IPS-15b (cell line): ENCODE measurements around the gene FAM227B.
"Not testable (repeated sequence)": the region's sequence is repeated elsewhere in the genome, so short reads cannot be mapped to it uniquely, and the experiment has no call there.

Experiments
- H3K27me3 ChIP-seq: one replicate; pipeline ENCODE4 v1.6.1; 2013; ENCODE audit warnings: low read length; ENCODE audit not compliant: control insufficient read depth, insufficient read depth
- H3K36me3 ChIP-seq: one replicate; pipeline ENCODE4 v1.6.1; 2013; ENCODE audit warnings: low read length; ENCODE audit not compliant: control insufficient read depth, insufficient read depth
- H3K4me1 ChIP-seq: one replicate; pipeline ENCODE4 v1.6.1; 2013; ENCODE audit warnings: mild to moderate bottlenecking, low read length; ENCODE audit not compliant: control insufficient read depth, insufficient read depth
- H3K4me3 ChIP-seq: one replicate; pipeline ENCODE4 v1.5.1; 2013; ENCODE audit warnings: low read depth, low read length
- H3K9ac ChIP-seq: one replicate; pipeline ENCODE4 v1.6.1; 2013; ENCODE audit warnings: low read depth, mild to moderate bottlenecking, low read length
- H3K9me3 ChIP-seq: one replicate; pipeline ENCODE4 v1.6.1; 2013; ENCODE audit warnings: mild to moderate bottlenecking, low read length; ENCODE audit not compliant: control insufficient read depth, insufficient read depth

Gene FAM227B

DNA sequence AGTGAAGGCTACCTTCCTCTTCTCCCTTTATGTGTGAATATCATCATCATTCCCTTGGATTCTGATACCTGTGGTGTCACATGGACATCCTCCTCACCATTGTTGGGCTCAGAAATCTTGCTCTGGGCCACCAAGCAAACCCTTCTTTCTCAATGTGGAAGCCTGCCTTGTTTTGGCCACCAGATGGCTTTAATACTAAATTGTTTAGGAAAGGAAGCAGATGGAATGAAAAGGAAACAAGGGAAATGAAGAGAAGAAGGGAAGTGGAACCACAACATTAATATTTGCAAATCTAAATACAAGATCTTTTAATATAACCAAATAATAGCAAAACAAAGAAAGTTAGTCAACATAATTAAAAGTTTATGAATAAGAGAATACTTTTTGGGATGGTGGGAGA is 14.0 kb downstream of the FAM227B start:
- Histone ChIP-seq H3K9ac (no peak overlapping the region), H3K4me3 (no peak overlapping the region), H3K9me3 (no peaks in the 10 kb centered on the region), H3K4me1 (peaks cover 3% of the 10 kb centered on the region), H3K36me3 (no peaks in the 10 kb centered on the region), H3K27me3 (no peaks in the 10 kb centered on the region)

DNA sequence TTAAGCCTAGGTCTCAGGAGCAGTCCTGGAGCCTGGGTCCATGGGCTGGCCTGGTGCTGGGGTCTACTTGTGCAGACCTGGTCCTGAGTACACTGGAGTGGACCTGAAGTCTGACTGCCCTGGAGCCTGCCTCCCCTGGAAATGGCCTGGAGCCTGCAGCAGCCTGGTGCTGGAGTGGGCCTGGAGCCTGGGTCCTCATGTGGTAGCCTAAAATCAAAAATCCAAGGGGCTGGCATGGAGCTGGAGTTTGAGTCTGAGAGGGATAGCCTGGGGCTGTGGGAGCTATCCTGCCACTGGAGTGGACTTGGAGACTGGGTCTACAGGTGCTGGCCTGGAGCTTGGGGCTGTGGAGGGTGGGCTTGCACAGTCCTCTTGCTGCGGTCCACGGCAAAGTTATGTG is 15.0 kb downstream of the FAM227B start:
- Histone ChIP-seq H3K4me1 (peaks cover 1% of the 10 kb centered on the region), H3K9me3 (no peaks in the 10 kb centered on the region), H3K36me3 (no peaks in the 10 kb centered on the region), H3K4me3 (no peak overlapping the region), H3K27me3 (no peaks in the 10 kb centered on the region), H3K9ac (no peak overlapping the region)

DNA sequence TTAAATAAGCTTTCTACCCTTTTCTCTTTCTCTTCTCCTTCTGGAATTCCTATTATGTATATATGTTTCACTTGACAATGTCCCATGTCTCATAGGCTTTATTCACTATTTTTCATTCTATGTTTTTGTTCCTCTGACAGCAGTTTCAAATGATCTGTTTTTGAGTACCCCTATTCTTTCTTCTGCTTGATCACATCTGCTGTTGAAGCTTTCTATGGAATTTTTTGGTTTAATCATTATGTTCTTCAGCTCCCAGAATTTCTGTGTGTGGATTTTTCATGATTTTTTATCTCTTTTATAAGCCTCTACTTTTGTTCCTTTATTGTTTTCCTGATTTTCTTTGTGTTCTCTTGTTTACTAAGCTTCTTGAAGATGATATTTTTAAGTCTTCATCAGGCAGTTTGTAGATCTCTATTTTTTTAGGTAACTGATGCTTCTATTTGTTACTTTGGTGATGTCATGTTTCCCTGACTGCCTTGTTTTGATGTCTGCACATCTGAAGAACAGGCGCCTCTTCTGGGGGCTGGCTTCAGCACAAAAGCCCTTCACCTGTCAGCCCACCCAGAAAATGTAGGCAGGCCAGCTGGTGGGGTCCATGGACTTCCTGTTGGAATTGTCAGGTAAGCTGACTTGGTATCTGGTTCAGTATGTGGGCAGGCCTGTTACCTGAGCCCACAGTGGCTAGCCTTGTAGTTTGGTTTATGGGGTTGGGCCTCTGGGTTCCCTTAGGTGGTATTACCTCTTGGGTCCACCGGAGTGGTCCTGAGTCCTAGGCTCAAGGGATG is 15.8 kb downstream of the FAM227B start:
- Histone ChIP-seq H3K4me3 (no peak overlapping the region), H3K27me3 (no peaks in the 10 kb centered on the region), H3K4me1 (no peaks in the 10 kb centered on the region), H3K9ac (no peak overlapping the region), H3K36me3 (no peaks in the 10 kb centered on the region), H3K9me3 (no peaks in the 10 kb centered on the region)

DNA sequence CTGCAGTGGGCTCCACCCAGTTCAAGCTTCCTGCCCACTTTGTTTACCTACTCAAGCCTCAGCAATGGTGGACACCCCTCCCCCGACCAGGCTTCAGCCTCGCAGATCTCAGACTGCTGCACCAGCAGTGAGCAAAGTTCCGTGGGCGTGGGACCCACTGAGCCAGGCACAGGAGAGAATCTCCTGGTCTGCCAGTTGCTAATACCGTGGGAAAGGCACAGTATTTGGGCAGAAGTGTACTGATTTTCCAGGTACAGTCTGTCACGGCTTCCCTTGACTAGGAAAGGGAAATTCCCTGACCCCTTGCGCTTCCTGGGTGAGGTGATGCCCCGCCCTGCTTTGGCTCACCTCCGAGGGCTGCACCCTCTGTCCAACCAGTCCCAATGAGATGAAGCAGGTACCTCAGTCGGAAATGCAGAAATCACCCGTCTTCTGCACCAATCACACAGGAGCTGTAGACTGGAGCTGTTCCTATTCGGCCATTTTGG is 27.7 kb downstream of the FAM227B start:
- not testable (repeated sequence) for H3K9ac ChIP-seq, H3K4me3 ChIP-seq, H3K36me3 ChIP-seq, H3K4me1 ChIP-seq, H3K9me3 ChIP-seq, H3K27me3 ChIP-seq

DNA sequence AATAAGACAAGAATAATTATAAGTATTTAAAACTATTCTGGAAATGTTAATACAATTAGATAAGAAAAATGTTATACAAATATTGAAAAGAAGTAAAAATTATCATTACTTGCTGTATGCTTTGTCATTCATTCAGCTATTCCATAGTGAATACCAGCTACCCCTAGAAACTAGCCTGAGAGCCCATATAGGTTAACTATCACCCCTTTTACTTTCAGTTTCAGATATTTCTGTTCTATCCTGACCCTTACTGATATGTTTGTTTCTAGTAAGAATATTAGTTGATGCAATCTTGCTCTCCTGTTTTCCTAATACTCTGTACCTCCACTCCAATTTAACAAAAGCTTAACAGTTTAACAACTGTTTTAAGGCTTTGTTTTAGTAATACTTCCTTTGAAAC is 31.6 kb downstream of the FAM227B start:
- Histone ChIP-seq H3K9me3 (no peaks in the 10 kb centered on the region), H3K4me1 (no peaks in the 10 kb centered on the region), H3K4me3 (no peak overlapping the region), H3K9ac (no peak overlapping the region), H3K27me3 (no peaks in the 10 kb centered on the region), H3K36me3 (no peaks in the 10 kb centered on the region)

GRCh38 chr15:49573421-49573820 is 47.2 kb downstream of the FAM227B start:
- H3K4me3 ChIP-seq = no peak overlapping the region
- no peaks in the 10 kb centered on the region for H3K27me3 ChIP-seq
- no peaks in the 10 kb centered on the region for H3K9me3 ChIP-seq
- H3K36me3 ChIP-seq = no peaks in the 10 kb centered on the region
- H3K4me1 ChIP-seq = no peaks in the 10 kb centered on the region
- H3K9ac ChIP-seq = no peak overlapping the region

- Histone ChIP-seq H3K27me3 (no peaks in the 10 kb centered on the region), H3K4me3 (no peak overlapping the region), H3K36me3 (no peaks in the 10 kb centered on the region), H3K9ac (no peak overlapping the region), H3K4me1 (no peaks in the 10 kb centered on the region), H3K9me3 (no peaks in the 10 kb centered on the region)
Observed at GRCh38 chr15:49570672-49571071, 49.9 kb downstream of the FAM227B start.

DNA sequence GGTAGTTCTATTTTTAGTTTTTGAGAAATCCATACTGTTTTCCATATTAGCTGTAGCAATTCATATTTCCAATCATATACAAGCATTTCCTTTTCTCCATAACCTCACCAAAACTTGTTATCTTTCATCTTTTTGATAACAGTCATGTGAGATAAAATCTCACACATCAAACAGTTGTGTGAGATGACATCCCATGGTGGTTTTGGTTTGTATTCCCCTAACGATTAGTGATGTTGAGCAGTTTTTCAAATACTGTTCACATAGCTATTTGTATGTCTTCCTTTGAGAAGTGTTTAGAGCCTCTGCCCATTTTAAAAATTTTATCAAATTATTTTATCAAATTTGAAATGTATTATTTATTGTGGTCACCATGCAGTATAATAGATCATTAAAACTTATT is 50.4 kb downstream of the FAM227B start:
- no peaks in the 10 kb centered on the region for H3K27me3 ChIP-seq
- H3K36me3 ChIP-seq = no peaks in the 10 kb centered on the region
- no peaks in the 10 kb centered on the region for H3K4me1 ChIP-seq
- H3K4me3 ChIP-seq = no peak overlapping the region
- H3K9me3 ChIP-seq = no peaks in the 10 kb centered on the region
- H3K9ac ChIP-seq = no peak overlapping the region

DNA sequence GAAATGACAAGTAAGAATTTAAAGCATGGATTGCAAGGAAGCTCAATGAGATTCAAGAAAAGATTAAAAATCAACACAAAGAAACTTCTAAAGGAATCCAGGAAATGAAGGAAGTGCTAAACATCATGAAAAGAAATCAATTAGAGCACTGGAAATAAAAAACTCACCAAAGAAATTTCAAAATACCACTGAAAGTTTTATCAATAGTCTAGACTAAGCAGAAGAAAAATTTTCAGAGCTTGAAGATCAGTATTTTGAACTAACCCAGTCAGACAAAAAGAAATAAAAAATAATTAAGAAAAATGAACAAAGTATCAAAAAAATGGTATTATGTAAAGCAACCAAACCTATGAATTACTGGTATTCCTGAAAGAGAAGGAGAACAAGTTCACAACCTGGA is 60.6 kb downstream of the FAM227B start:
- H3K4me3 ChIP-seq = no peak overlapping the region
- no peaks in the 10 kb centered on the region for H3K36me3 ChIP-seq
- no peaks in the 10 kb centered on the region for H3K9me3 ChIP-seq
- H3K27me3 ChIP-seq = no peaks in the 10 kb centered on the region
- no peaks in the 10 kb centered on the region for H3K4me1 ChIP-seq
- no peak overlapping the region for H3K9ac ChIP-seq

DNA sequence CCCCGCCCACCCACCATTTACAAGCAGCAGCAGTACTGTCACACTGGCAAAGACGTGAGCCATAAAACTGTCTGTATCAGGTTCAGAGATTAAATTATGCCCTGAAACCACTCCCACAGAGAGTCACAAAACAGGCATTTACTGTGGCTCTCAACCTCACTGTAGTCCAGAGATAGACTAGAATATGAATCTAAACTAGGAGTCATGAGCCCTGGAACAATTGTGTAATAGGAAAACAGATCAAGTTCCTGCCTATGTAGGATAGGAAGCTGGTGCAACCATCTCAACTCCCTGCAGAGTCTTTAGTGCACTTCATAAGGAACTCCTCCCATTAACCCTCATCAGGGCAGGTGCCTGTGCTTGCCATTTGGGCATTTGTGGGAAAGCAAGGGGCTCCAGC is 61.7 kb downstream of the FAM227B start:
- no peak overlapping the region for H3K9ac ChIP-seq
- H3K36me3 ChIP-seq = no peaks in the 10 kb centered on the region
- no peaks in the 10 kb centered on the region for H3K27me3 ChIP-seq
- H3K4me3 ChIP-seq = no peak overlapping the region
- no peaks in the 10 kb centered on the region for H3K4me1 ChIP-seq
- H3K9me3 ChIP-seq = no peaks in the 10 kb centered on the region

DNA sequence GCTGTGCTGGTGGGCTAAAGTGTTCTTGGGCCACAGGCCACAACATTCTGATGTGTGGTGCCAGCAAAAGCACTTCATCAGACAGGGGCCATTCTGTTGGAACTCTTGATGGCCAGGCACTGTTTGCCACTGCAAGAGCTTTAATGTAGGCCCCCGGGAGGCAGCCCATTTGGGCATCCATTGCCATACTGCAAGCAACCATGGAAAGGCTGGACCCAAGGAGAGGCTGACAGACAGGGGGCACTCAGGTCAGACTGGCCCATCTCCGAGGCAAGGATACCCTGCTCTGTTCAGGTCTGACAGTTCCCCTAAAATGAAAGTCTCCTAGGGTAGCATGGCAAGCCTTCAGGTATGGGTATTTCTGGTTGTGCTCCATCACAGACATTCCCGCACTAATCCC is 64.2 kb downstream of the FAM227B start:
- no peaks in the 10 kb centered on the region for H3K27me3 ChIP-seq
- no peaks in the 10 kb centered on the region for H3K4me1 ChIP-seq
- H3K9me3 ChIP-seq = no peaks in the 10 kb centered on the region
- no peak overlapping the region for H3K9ac ChIP-seq
- H3K4me3 ChIP-seq = no peak overlapping the region
- H3K36me3 ChIP-seq = no peaks in the 10 kb centered on the region

GRCh38 chr15:49550342-49550741 is 70.3 kb downstream of the FAM227B start:
- H3K4me3 ChIP-seq, H3K9me3 ChIP-seq, H3K4me1 ChIP-seq, H3K27me3 ChIP-seq, H3K9ac ChIP-seq, H3K36me3 ChIP-seq: not testable (repeated sequence)
